Activated naive CD8-positive, alpha-beta T cell treated with anti-CD3 and anti-CD28 coated beads, Interleukin-2, amount 10 ng/mL, durations not matched to agents 7 days and 5 days (primary cell): Measurements from ENCODE around the gene MCRIP1. TPM values are rescaled to one million over a fixed set of nuclear protein-coding genes. Genes with fewer than 3 reads are reported as not detected.

ENCODE experiments used
- ATAC-seq: fragments of 150-1000 bp; cut with Tn5 transposase; one replicate; pipeline ENCODE4 v1.10.0; 2021; ENCODE audit warnings: low read depth, moderate library complexity
- POLR2A ChIA-PET: fragments of 350-600 bp; sonication (Branson Sonifier 250); formaldehyde crosslinking; loops from one replicate; lab custom pipeline; 2021; ENCODE audit warnings: antibody characterized with exemption; lab: Charles Lee
- DNase-seq: peaks from one replicate; pipeline ENCODE4 v3.0.0; 2021
- H3K27ac Mint-ChIP-seq: one replicate; pipeline ENCODE4 v1.8.0; 2022; ENCODE audit warnings: mild to moderate bottlenecking, mixed read lengths
- H3K27me3 Mint-ChIP-seq: one replicate; pipeline ENCODE4 v1.8.0; 2022; ENCODE audit warnings: mild to moderate bottlenecking, moderate library complexity, mixed read lengths
- H3K36me3 Mint-ChIP-seq: one replicate; pipeline ENCODE4 v1.8.0; 2021; ENCODE audit warnings: mild to moderate bottlenecking, mixed read lengths
- H3K4me1 Mint-ChIP-seq: one replicate; pipeline ENCODE4 v1.8.0; 2021; ENCODE audit warnings: mixed read lengths
- H3K4me3 Mint-ChIP-seq: one replicate; pipeline ENCODE4 v1.8.0; 2022; ENCODE audit warnings: mild to moderate bottlenecking, moderate library complexity, mixed read lengths
- H3K9me3 Mint-ChIP-seq: one replicate; pipeline ENCODE4 v1.8.0; 2021; ENCODE audit warnings: mixed read lengths
- total RNA-seq, 2 experiments: library from RNA; stranded (reverse); gene quantifications; one replicate each; pipeline ENCODE4 v1.2.3, GENCODE V29; 2021

MCRIP1 gene
- total RNA-seq, 2 experiments from 2014 or later: 56.5 to 58.3 TPM

GRCh38 chr17:81858170-81858966 is 25.3 kb upstream of the MCRIP1 start:
- no peaks in the 10 kb centered on the region for H3K9me3 Mint-ChIP-seq
- H3K4me1 Mint-ChIP-seq: peaks cover 24% of the 10 kb centered on the region
- ATAC-seq (no peak), DNase-seq (no peak)
- peak overlapping the region; percentile 93 for H3K4me3 Mint-ChIP-seq
- no peaks in the 10 kb centered on the region for H3K27me3 Mint-ChIP-seq
- peaks cover 29% of the 10 kb centered on the region for H3K36me3 Mint-ChIP-seq
- H3K27ac Mint-ChIP-seq: peak overlapping the region; percentile 38
- POLR2A ChIA-PET: interaction anchor here (0.7 to 2.2 kb wide), 4 partner anchors 12 to 175 kb away, joined by 3 to 11 read pairs (median 8); partner anchors contain the start of genes ARHGDIA, ARL16 and HGS

DNA sequence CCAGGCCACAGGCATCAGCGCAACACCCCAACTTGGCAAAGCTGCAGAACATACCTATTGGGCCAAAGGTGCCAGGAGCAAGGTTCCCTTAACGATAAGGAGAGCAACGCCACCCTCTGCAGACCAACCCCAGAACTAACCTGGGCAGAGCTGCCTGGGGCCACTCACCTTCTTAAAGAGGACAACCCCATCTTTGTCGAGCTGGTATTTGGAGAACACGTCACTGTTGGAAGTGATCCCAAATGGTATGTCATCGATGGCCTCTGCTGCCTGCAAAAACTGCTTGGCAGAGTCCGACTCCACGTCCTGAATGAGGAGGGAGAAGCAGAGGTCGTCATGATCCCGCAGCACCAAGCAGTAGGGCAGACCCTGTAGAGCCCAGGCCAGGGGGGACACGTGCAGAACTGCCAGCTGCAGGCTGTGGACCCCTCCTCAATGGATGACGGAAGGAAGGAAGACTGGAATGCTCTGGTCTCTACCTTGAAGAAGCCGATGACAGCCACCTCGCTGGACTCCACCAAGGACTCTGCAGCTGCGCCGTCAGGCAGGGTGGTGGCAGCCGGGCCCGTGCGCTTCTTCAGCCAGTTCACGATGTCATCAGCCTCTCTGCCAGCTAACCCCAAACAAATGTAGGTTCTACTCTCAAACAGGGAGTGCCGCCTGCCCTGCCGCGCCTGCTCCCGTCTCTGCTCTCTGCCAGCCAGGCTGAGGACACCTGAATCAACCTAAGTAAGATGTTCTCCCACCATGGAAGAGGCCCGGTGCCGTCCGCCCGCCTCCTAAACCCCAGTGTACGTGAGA is 22.1 kb upstream of the MCRIP1 start:
- peaks cover 13% of the 10 kb centered on the region for H3K4me1 Mint-ChIP-seq
- POLR2A ChIA-PET: interaction anchor here (0.6 to 1.2 kb wide), 2 partner anchors 37 to 48 kb away, joined by 3 to 4 read pairs; no protein-coding TSS in a partner anchor
- H3K27ac Mint-ChIP-seq: no peak overlapping the region
- no peaks in the 10 kb centered on the region for H3K9me3 Mint-ChIP-seq
- H3K4me3 Mint-ChIP-seq: no peak overlapping the region
- H3K36me3 Mint-ChIP-seq: peaks cover 29% of the 10 kb centered on the region
- no peak for ATAC-seq
- H3K27me3 Mint-ChIP-seq: no peaks in the 10 kb centered on the region
- DNase-seq: no peak

- peaks cover 2% of the 10 kb centered on the region for H3K4me1 Mint-ChIP-seq
- no peaks in the 10 kb centered on the region for H3K9me3 Mint-ChIP-seq
- no peak overlapping the region for H3K27ac Mint-ChIP-seq
- H3K36me3 Mint-ChIP-seq: peaks cover 15% of the 10 kb centered on the region
- no peak overlapping the region for H3K4me3 Mint-ChIP-seq
- no peak for DNase-seq
- ATAC-seq: no peak
- POLR2A ChIA-PET: interaction anchor here (1.0 to 1.3 kb wide), 2 partner anchors 19 to 23 kb away, joined by 3 read pairs; partner anchors contain the start of gene MCRIP1
- H3K27me3 Mint-ChIP-seq: no peaks in the 10 kb centered on the region
These were observed 19.1 kb upstream of the MCRIP1 start for GRCh38 chr17:81852237-81852636.

DNA sequence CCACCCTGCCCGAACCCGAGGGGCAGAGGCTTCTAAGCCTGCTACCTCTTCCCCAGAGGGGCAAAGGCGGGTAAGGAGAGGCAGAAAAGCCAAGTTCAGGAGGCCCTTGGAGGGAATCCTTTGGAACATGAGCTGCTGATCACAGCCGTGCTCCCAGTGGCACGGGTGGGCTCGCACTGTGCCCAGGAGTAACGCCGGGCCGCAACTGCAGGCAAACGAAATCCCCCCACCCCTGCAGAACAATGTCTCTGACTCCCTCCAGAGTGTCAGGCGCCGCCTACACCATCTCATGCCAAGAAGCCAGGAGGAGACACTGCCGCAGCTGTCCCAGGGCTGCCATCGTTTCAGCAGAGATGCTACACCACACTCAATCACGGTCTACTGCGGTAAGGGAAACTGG is 18.3 kb upstream of the MCRIP1 start:
- POLR2A ChIA-PET: interaction anchor here (1.3 kb wide), 1 partner anchor 18 kb away, joined by 3 read pairs; the partner anchor contains the start of gene MCRIP1
- Mint-ChIP-seq H3K4me3 (no peak overlapping the region), H3K4me1 (peaks cover 2% of the 10 kb centered on the region), H3K36me3 (peaks cover 16% of the 10 kb centered on the region), H3K9me3 (no peaks in the 10 kb centered on the region), H3K27ac (no peak overlapping the region), H3K27me3 (no peaks in the 10 kb centered on the region)
- no peak for DNase-seq
- ATAC-seq: no peak

DNA sequence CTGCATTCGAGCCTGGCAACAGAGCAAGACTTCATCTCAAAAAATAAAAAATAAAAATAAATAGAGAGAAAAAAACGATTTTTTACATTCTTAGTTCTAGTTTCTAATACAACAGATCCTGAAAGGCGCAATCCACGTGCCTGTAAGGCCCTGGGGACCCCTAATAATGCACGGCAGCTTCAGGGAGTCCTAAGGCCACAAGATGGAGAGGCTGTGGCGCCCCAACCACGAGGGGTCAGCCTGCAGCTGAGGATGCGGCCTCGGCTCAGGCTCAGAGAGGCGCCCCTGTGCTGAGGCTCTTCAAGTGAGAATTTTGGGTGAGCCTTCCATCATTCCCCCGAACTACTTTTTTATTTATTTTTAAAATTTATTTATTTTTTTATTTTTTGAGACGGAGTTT is 16.4 kb upstream of the MCRIP1 start:
- Mint-ChIP-seq H3K4me1 (peaks cover 2% of the 10 kb centered on the region), H3K27me3 (no peaks in the 10 kb centered on the region), H3K36me3 (peaks cover 19% of the 10 kb centered on the region), H3K4me3 (no peak overlapping the region), H3K9me3 (no peaks in the 10 kb centered on the region), H3K27ac (no peak overlapping the region)
- POLR2A ChIA-PET: no interaction called here
- no peak for DNase-seq
- no peak for ATAC-seq

- no peak for ATAC-seq
- H3K27ac Mint-ChIP-seq: no peak overlapping the region
- H3K9me3 Mint-ChIP-seq: no peaks in the 10 kb centered on the region
- H3K27me3 Mint-ChIP-seq: no peaks in the 10 kb centered on the region
- no peak overlapping the region for H3K4me3 Mint-ChIP-seq
- DNase-seq: no peak
- POLR2A ChIA-PET: interaction anchor here (0.6 kb wide), 1 partner anchor 59 kb away, joined by 3 read pairs; no protein-coding TSS in a partner anchor
- no peaks in the 10 kb centered on the region for H3K4me1 Mint-ChIP-seq
- H3K36me3 Mint-ChIP-seq: peaks cover 11% of the 10 kb centered on the region
These were observed 13.9 kb upstream of the MCRIP1 start for GRCh38 chr17:81846743-81847689.

GRCh38 chr17:81845881-81846742 is 13.0 kb upstream of the MCRIP1 start:
- no peaks in the 10 kb centered on the region for H3K27me3 Mint-ChIP-seq
- no peak overlapping the region for H3K4me3 Mint-ChIP-seq
- peaks cover 9% of the 10 kb centered on the region for H3K36me3 Mint-ChIP-seq
- H3K27ac Mint-ChIP-seq: no peak overlapping the region
- no peak for DNase-seq
- no peak for ATAC-seq
- no peaks in the 10 kb centered on the region for H3K4me1 Mint-ChIP-seq
- H3K9me3 Mint-ChIP-seq: no peaks in the 10 kb centered on the region
- POLR2A ChIA-PET: interaction anchor here (0.6 kb wide), 1 partner anchor 11 kb away, joined by 3 read pairs; no protein-coding TSS in a partner anchor

DNA sequence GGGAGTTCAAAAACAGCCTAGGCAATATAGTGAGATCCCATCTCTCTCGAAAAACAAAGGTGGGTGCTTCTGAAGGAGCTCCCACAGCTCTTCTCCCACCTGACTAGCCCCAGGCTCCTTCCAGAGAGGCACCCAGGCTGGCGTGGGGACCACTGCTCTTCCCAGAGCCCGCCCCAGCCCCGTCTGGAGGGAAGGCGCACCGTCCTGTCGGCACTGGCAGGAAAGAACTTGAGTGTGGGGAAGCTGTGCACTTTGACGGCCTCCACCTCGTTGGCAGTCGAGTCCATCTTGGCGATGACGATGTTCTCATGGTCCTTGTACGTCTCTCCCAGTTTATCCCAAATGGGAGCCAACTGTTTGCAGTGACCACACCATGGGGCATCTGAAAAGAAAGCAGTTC is 12.3 kb upstream of the MCRIP1 start:
- Mint-ChIP-seq H3K36me3 (peaks cover 9% of the 10 kb centered on the region), H3K4me1 (no peaks in the 10 kb centered on the region), H3K4me3 (no peak overlapping the region), H3K27ac (no peak overlapping the region), H3K9me3 (no peaks in the 10 kb centered on the region), H3K27me3 (no peaks in the 10 kb centered on the region)
- DNase-seq: no peak
- POLR2A ChIA-PET: interaction anchor here (0.6 kb wide), 1 partner anchor 11 kb away, joined by 3 read pairs; no protein-coding TSS in a partner anchor
- ATAC-seq: no peak

DNA sequence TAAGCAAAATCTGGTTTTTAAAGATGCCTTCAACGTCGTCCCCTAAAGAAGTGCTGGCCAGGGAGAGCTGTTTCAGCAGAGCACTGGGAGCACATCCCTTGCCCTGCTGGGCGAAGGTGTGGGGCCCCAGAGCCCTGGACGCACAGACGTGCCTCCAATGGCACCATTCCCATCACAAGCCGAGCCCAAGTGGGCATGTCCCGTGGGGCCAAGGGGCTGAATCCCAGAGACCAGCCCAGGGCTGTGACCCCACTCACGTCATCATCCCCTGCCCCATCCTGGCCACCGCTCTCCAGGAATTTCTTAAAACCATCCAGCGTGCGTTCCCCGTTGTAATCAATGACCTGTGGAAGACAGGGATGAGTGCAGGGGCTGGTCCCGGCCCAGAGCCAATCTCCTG is 11.8 kb upstream of the MCRIP1 start:
- DNase-seq: no peak
- Mint-ChIP-seq H3K36me3 (peaks cover 9% of the 10 kb centered on the region), H3K4me3 (no peak overlapping the region), H3K27me3 (no peaks in the 10 kb centered on the region), H3K9me3 (no peaks in the 10 kb centered on the region), H3K27ac (no peak overlapping the region), H3K4me1 (no peaks in the 10 kb centered on the region)
- no peak for ATAC-seq
- POLR2A ChIA-PET: no interaction called here

DNA sequence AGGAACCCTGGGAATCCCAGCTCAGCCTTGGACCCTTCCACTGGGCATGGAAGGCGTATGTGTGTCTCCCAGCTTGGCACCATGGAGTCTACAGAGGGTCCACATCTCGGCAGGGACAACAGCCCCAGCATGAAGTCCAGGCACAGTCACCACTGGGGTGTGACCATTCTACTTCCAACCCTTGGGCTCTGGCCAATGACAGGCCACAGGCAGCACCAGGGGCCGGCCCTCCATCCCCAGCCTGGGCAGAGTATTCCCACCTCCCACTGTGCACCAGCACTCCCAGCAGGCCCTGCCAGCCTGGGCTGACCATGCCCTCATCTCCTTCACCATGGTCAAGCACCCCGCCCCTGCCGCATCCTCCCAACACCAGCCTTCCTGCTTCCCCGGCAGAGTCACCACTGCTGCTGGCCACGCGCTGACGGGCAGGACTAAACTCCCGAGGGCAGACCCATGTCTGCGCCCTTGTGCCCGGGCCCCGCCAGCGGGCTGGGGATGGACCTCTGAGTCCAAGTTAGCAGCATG is 11.3 kb upstream of the MCRIP1 start:
- POLR2A ChIA-PET: no interaction called here
- Mint-ChIP-seq H3K27me3 (no peaks in the 10 kb centered on the region), H3K36me3 (peaks cover 9% of the 10 kb centered on the region), H3K4me3 (no peak overlapping the region), H3K27ac (no peak overlapping the region), H3K9me3 (no peaks in the 10 kb centered on the region), H3K4me1 (no peaks in the 10 kb centered on the region)
- ATAC-seq: no peak
- no peak for DNase-seq

DNA sequence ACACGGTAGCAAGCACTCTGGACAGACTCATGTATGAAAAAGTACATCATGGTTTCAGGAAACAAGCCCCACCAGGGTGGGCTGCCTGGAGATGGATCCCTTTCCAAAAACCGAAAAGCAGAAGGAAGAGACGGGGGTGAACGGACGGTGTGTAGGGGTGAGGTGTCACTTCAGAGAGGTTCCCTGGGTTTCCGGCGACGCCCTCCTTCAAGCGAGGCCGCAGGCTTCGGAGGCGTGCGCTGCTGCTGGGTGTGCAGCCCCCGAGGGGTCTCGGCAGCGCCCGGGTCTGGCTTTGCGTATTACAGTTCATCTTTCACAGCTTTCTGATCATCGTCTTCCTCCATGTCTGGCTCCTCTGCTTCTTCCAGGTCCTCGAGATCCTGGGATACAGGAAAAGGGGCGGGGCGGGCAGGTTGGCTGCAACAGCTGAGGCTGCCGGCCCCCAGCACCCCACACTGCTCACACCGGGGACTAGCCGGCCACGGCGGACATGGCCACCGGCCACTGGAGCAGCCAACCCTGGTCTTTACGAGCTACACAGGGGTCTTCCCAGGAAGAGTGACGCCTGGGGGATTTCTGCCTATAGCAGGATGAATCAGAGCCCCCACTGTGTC is 10.7 kb upstream of the MCRIP1 start:
- Mint-ChIP-seq H3K9me3 (no peaks in the 10 kb centered on the region), H3K4me3 (no peak overlapping the region), H3K4me1 (no peaks in the 10 kb centered on the region), H3K27ac (no peak overlapping the region), H3K27me3 (no peaks in the 10 kb centered on the region), H3K36me3 (peaks cover 9% of the 10 kb centered on the region)
- POLR2A ChIA-PET: interaction anchor here (0.5 to 0.8 kb wide), 2 partner anchors 11 to 14 kb away, joined by 3 read pairs; partner anchors contain the start of gene MCRIP1
- DNase-seq (no peak), ATAC-seq (no peak)
